VCaP (cell line): ENCODE data around the gene CD180.

ENCODE experiments used
- H3K27ac ChIP-seq: fragments of 450-650 bp; 2 replicates; pipeline ENCODE4 v1.5.1; 2017
- TF ChIP-seq, protein P1 (sequence below): fragments of 450-650 bp; conservative IDR thresholded peaks from 2 replicates; pipeline ENCODE4 v1.5.1; 2017; ENCODE audit warnings: mild to moderate bottlenecking, moderate library complexity

The CD180 gene

DNA sequence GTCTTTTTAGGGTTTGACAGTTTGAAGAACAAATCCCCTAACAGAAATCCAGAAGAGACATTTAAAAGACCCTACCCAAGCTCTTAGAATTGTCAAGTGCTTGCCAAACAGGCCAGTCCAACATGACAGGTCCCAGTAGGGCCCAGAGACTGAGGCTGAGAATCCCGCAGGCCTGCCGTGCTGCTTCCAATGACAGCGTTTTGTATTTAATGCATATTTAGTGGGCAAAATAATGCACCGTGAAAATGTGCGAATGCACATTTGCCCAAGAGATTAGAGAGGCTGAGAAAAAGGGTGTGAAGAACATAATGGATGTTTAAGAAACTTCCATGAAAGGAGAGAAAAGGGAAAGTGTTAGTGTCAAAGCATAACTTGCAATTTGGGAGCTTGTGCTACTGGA, 57.6 kb downstream of the CD180 start:
- TF ChIP-seq, protein P1, sequence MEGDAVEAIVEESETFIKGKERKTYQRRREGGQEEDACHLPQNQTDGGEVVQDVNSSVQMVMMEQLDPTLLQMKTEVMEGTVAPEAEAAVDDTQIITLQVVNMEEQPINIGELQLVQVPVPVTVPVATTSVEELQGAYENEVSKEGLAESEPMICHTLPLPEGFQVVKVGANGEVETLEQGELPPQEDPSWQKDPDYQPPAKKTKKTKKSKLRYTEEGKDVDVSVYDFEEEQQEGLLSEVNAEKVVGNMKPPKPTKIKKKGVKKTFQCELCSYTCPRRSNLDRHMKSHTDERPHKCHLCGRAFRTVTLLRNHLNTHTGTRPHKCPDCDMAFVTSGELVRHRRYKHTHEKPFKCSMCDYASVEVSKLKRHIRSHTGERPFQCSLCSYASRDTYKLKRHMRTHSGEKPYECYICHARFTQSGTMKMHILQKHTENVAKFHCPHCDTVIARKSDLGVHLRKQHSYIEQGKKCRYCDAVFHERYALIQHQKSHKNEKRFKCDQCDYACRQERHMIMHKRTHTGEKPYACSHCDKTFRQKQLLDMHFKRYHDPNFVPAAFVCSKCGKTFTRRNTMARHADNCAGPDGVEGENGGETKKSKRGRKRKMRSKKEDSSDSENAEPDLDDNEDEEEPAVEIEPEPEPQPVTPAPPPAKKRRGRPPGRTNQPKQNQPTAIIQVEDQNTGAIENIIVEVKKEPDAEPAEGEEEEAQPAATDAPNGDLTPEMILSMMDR, result no peak
- no peak overlapping the region for H3K27ac ChIP-seq

DNA sequence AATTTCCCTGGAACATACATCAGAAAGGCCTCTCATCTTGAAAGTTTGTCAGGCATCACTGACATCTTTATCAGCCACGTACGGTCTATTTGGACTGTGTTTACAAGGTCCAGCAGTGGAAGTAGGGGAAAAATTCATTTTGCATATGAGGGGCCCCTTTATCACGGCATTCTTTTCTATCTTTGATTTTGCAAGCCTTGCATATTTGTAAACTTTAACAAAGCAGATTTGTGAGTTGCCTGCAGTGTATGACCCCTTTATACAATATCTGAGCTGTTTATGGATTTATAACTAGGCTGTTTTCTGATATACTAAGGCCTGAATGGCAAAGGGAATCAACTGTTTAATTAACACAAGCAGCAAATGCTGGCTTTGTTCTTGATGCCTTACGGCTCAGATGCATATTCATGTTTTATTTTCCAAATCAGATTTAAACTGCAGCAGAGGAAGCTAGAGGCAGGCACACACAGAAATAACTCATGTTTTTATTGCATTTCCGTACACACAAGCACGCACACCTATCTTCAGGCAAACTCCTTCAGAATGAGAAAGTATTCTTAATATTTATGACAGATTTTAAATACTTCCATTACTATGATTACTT, 61.1 kb downstream of the CD180 start:
- H3K27ac ChIP-seq, result no peak overlapping the region
- TF ChIP-seq, protein P1, result no peak

DNA sequence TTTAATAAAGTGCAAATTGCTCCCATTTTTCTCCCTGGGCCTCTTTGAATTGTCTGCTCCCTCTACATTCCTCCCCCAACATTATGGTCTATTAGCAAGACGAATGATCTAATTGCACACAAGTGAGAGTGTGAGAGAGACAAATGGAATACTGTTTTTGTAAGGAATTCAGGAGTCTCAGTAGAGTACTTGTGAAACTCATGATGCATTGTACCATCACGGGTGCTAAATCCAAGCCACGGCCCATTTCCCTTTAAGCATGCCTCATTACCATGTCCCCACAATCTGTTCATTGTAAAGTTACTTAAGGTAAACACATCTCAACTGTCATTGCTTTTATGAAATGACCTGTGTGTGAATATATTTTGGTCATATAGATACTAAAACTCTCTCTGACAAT, 62.8 kb downstream of the CD180 start:
- TF ChIP-seq, protein P1, result no peak
- H3K27ac ChIP-seq, result no peak overlapping the region

DNA sequence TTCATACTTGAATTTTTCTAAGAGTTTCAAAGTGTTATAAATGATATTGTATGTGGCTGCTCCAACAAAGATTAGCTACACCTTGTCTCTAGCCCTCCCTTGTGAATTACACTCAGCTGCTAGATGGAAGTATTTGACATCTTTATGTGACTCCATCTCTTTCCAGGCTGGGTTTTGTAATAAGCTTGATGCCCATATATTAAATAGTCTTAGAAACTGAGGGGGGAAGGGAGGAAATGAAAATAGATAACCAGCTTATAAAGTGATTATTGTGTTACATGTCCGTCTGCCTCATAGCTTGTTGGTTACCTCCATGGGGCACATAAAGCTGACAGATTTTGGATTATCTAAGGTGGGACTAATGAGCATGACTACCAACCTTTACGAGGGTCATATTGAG, 63.4 kb downstream of the CD180 start:
- TF ChIP-seq, protein P1, result no peak
- H3K27ac ChIP-seq, result no peak overlapping the region

DNA sequence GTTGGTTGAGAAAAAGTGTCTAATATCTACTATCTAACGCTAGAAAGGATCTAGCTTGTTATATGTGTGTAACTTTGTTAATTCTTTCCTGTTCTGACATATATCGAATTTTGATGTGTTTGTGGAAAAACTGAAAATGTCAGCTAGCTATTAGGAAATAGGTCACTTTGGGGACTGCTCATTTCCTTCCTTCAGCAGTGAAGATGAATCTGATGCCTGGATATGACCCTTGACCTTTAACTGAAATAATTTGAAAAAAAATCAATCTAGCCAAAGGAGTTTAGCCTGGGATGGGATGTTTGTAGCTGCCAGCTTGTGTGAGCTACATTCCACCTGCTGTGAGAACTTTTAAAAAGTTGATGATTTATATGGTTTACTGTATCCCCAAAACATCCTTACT, 66.8 kb downstream of the CD180 start:
- TF ChIP-seq, protein P1, result no peak
- H3K27ac ChIP-seq, result no peak overlapping the region
